ENCODE data around the gene RBP7.
"Not testable (repeated sequence)": the region's sequence is repeated elsewhere in the genome, so short reads cannot be mapped to it uniquely, and the experiment has no call there.

Gene RBP7

GRCh38 chr1:10005248-10005647 lies 8.2 kb downstream of the RBP7 start:
- not testable (repeated sequence) for H3K4me3 ChIP-seq (ENCODE audit: low read length)

GRCh38 chr1:10007169-10007568 lies 10.1 kb downstream of the RBP7 start:
- H3K9ac ChIP-seq (ENCODE audit: low read length): no peak overlapping the region
- H3K27me3 ChIP-seq (ENCODE audit: control insufficient read depth, insufficient read depth, low read length): no peaks in the 10 kb centered on the region
- no peaks in the 10 kb centered on the region for H3K9me3 ChIP-seq (ENCODE audit: control insufficient read depth, low read length)
- H3K36me3 ChIP-seq (ENCODE audit: control insufficient read depth, insufficient read depth, low read length): no peaks in the 10 kb centered on the region
- H3K4me3 ChIP-seq (ENCODE audit: low read length): no peak overlapping the region
- H3K4me1 ChIP-seq (ENCODE audit: control insufficient read depth, insufficient read depth, low read length): no peaks in the 10 kb centered on the region

More at GRCh38 chr1:10005248-10005647, 8.2 kb downstream of the RBP7 start:
- not testable (repeated sequence) for H3K4me1 ChIP-seq (ENCODE audit: control insufficient read depth, insufficient read depth, low read length); H3K36me3 ChIP-seq (ENCODE audit: control insufficient read depth, insufficient read depth, low read length); H3K9me3 ChIP-seq (ENCODE audit: control insufficient read depth, low read length); H3K27me3 ChIP-seq (ENCODE audit: control insufficient read depth, insufficient read depth, low read length); H3K9ac ChIP-seq (ENCODE audit: low read length)

- Histone ChIP-seq H3K27me3 (ENCODE audit: control insufficient read depth, insufficient read depth, low read length) (no peaks in the 10 kb centered on the region), H3K4me1 (ENCODE audit: control insufficient read depth, insufficient read depth, low read length) (no peaks in the 10 kb centered on the region), H3K4me3 (ENCODE audit: low read length) (no peak overlapping the region), H3K9ac (ENCODE audit: low read length) (no peak overlapping the region), H3K36me3 (ENCODE audit: control insufficient read depth, insufficient read depth, low read length) (no peaks in the 10 kb centered on the region), H3K9me3 (ENCODE audit: control insufficient read depth, low read length) (no peaks in the 10 kb centered on the region)
These were observed 17.0 kb downstream of the RBP7 start for GRCh38 chr1:10014016-10014415.

GRCh38 chr1:10019561-10019960 lies 22.5 kb downstream of the RBP7 start:
- Histone ChIP-seq H3K4me3 (ENCODE audit: low read length) (no peak overlapping the region), H3K36me3 (ENCODE audit: control insufficient read depth, insufficient read depth, low read length) (no peaks in the 10 kb centered on the region), H3K27me3 (ENCODE audit: control insufficient read depth, insufficient read depth, low read length) (no peaks in the 10 kb centered on the region), H3K9me3 (ENCODE audit: control insufficient read depth, low read length) (no peaks in the 10 kb centered on the region), H3K9ac (ENCODE audit: low read length) (no peak overlapping the region), H3K4me1 (ENCODE audit: control insufficient read depth, insufficient read depth, low read length) (no peaks in the 10 kb centered on the region)

GRCh38 chr1:10020086-10020485 lies 23.1 kb downstream of the RBP7 start:
- no peaks in the 10 kb centered on the region for H3K9me3 ChIP-seq (ENCODE audit: control insufficient read depth, low read length)
- H3K4me3 ChIP-seq (ENCODE audit: low read length): no peak overlapping the region
- H3K4me1 ChIP-seq (ENCODE audit: control insufficient read depth, insufficient read depth, low read length): no peaks in the 10 kb centered on the region
- no peak overlapping the region for H3K9ac ChIP-seq (ENCODE audit: low read length)
- H3K36me3 ChIP-seq (ENCODE audit: control insufficient read depth, insufficient read depth, low read length): no peaks in the 10 kb centered on the region
- no peaks in the 10 kb centered on the region for H3K27me3 ChIP-seq (ENCODE audit: control insufficient read depth, insufficient read depth, low read length)

DNA sequence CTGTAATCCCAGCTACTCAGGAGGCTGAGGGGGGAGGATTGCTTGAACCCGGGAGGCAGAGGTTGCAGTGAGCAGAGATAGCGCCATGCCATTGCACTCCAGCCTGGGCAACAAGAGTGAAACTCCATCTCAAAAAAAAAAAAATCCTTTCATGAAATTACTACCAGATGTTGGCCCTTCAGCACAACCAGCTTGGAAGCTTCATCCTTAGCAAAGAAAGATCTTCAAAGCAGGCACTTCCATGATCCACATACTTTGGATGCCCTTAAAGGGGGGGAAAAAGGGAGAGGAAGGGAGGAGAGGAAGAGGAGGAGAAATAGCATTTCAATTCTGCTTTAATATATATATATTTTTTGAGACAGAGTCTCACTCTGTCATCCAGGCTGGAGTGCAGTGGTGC lies 23.6 kb downstream of the RBP7 start:
- H3K9me3 ChIP-seq (ENCODE audit: control insufficient read depth, low read length); H3K27me3 ChIP-seq (ENCODE audit: control insufficient read depth, insufficient read depth, low read length); H3K4me1 ChIP-seq (ENCODE audit: control insufficient read depth, insufficient read depth, low read length); H3K9ac ChIP-seq (ENCODE audit: low read length); H3K36me3 ChIP-seq (ENCODE audit: control insufficient read depth, insufficient read depth, low read length); H3K4me3 ChIP-seq (ENCODE audit: low read length): not testable (repeated sequence)

- H3K4me3 ChIP-seq (ENCODE audit: low read length); H3K27me3 ChIP-seq (ENCODE audit: control insufficient read depth, insufficient read depth, low read length); H3K9ac ChIP-seq (ENCODE audit: low read length); H3K4me1 ChIP-seq (ENCODE audit: control insufficient read depth, insufficient read depth, low read length); H3K36me3 ChIP-seq (ENCODE audit: control insufficient read depth, insufficient read depth, low read length); H3K9me3 ChIP-seq (ENCODE audit: control insufficient read depth, low read length): not testable (repeated sequence)
These were observed 25.0 kb downstream of the RBP7 start for GRCh38 chr1:10021992-10022391.

DNA sequence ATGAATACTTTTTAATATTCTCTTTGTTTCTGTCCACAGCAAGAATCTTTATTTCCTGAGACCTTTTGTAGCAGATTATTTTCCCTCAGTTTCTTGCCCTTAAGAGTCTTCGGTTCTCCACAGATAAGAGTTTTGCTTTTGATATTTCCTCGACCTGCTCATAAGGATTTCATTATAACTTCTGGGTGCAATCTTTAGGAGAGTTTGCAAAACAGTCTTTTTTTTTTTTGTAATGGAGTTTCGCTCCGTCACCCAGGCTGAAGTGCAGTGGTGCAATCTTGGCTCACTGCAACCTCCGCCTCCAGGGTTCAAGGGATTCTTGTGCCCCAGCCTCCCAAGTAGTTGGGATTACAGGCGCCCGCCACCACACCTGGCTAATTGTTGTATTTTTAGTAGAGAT lies 25.6 kb downstream of the RBP7 start:
- Histone ChIP-seq H3K9ac (ENCODE audit: low read length) (no peak overlapping the region), H3K36me3 (ENCODE audit: control insufficient read depth, insufficient read depth, low read length) (no peaks in the 10 kb centered on the region), H3K4me1 (ENCODE audit: control insufficient read depth, insufficient read depth, low read length) (no peaks in the 10 kb centered on the region), H3K9me3 (ENCODE audit: control insufficient read depth, low read length) (no peaks in the 10 kb centered on the region), H3K4me3 (ENCODE audit: low read length) (no peak overlapping the region), H3K27me3 (ENCODE audit: control insufficient read depth, insufficient read depth, low read length) (no peaks in the 10 kb centered on the region)

GRCh38 chr1:10025354-10025753 lies 28.3 kb downstream of the RBP7 start:
- Histone ChIP-seq H3K4me3 (ENCODE audit: low read length) (no peak overlapping the region), H3K9ac (ENCODE audit: low read length) (no peak overlapping the region)

DNA sequence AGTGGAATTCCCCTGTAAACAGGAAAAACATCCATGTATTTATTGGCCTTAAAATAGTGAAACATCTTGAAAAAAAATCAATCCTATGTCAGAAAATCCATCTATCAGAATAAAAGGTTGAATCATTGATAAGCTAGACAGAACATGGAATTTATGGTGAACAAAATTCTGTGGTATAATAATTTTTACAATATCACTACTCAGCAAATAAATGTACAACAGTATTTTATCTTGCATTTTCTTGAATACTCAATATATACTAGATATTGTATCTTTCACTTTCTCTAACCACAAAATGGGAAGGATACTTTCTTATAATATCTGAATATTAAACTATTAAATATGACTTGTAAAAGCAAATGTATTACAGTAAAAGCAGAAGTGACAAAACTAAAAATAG lies 30.0 kb downstream of the RBP7 start:
- Histone ChIP-seq H3K9me3 (ENCODE audit: control insufficient read depth, low read length) (no peaks in the 10 kb centered on the region), H3K27me3 (ENCODE audit: control insufficient read depth, insufficient read depth, low read length) (no peaks in the 10 kb centered on the region), H3K9ac (ENCODE audit: low read length) (no peak overlapping the region), H3K4me1 (ENCODE audit: control insufficient read depth, insufficient read depth, low read length) (no peaks in the 10 kb centered on the region), H3K4me3 (ENCODE audit: low read length) (no peak overlapping the region), H3K36me3 (ENCODE audit: control insufficient read depth, insufficient read depth, low read length) (no peaks in the 10 kb centered on the region)

More at GRCh38 chr1:10025354-10025753, 28.3 kb downstream of the RBP7 start:
- Histone ChIP-seq H3K36me3 (ENCODE audit: control insufficient read depth, insufficient read depth, low read length) (no peaks in the 10 kb centered on the region), H3K27me3 (ENCODE audit: control insufficient read depth, insufficient read depth, low read length) (no peaks in the 10 kb centered on the region), H3K9me3 (ENCODE audit: control insufficient read depth, low read length) (no peaks in the 10 kb centered on the region), H3K4me1 (ENCODE audit: control insufficient read depth, insufficient read depth, low read length) (no peaks in the 10 kb centered on the region)

- not testable (repeated sequence) for H3K27me3 ChIP-seq (ENCODE audit: control insufficient read depth, insufficient read depth, low read length); H3K9ac ChIP-seq (ENCODE audit: low read length); H3K36me3 ChIP-seq (ENCODE audit: control insufficient read depth, insufficient read depth, low read length); H3K9me3 ChIP-seq (ENCODE audit: control insufficient read depth, low read length); H3K4me3 ChIP-seq (ENCODE audit: low read length); H3K4me1 ChIP-seq (ENCODE audit: control insufficient read depth, insufficient read depth, low read length)
These were observed 32.0 kb downstream of the RBP7 start for GRCh38 chr1:10028956-10029500.

GRCh38 chr1:10031461-10031860 lies 34.4 kb downstream of the RBP7 start:
- no peak overlapping the region for H3K4me3 ChIP-seq (ENCODE audit: low read length)
- peaks cover 6% of the 10 kb centered on the region for H3K4me1 ChIP-seq (ENCODE audit: control insufficient read depth, insufficient read depth, low read length)
- no peaks in the 10 kb centered on the region for H3K9me3 ChIP-seq (ENCODE audit: control insufficient read depth, low read length)
- H3K36me3 ChIP-seq (ENCODE audit: control insufficient read depth, insufficient read depth, low read length): no peaks in the 10 kb centered on the region
- H3K27me3 ChIP-seq (ENCODE audit: control insufficient read depth, insufficient read depth, low read length): no peaks in the 10 kb centered on the region
- H3K9ac ChIP-seq (ENCODE audit: low read length): no peak overlapping the region

All from mucosa of stomach (tissue), 1 donor.